Activated T-cell treated with anti-CD3 and anti-CD28 coated beads for 24 hours (primary cell): Measurements from ENCODE around the gene STUB1.

ENCODE experiments used
- DNase-seq: peaks from one replicate; pipeline ENCODE4 v3.0.0-alpha.2; 2020; ENCODE audit warnings: low read depth

The STUB1 gene

GRCh38 chr16:694863-695354, 14.7 kb downstream of the STUB1 start:
- no peak for DNase-seq

GRCh38 chr16:695355-696089, 15.3 kb downstream of the STUB1 start:
- peak; percentile 62 for DNase-seq

GRCh38 chr16:698911-699671, 18.9 kb downstream of the STUB1 start:
- no peak for DNase-seq

GRCh38 chr16:700684-701584, 20.7 kb downstream of the STUB1 start:
- DNase-seq = no peak

- DNase-seq = no peak
Observed at GRCh38 chr16:702341-702740, 22.1 kb downstream of the STUB1 start.

- DNase-seq = no peak
Observed at GRCh38 chr16:703406-703805, 23.2 kb downstream of the STUB1 start.

GRCh38 chr16:704047-704446, 23.8 kb downstream of the STUB1 start:
- DNase-seq = no peak

- no peak for DNase-seq
Observed at GRCh38 chr16:704552-705380, 24.6 kb downstream of the STUB1 start.

- no peak for DNase-seq
Observed at GRCh38 chr16:705431-706188, 25.4 kb downstream of the STUB1 start, which contains the start of gene FBXL16. FBXL16 (minus strand) TSS chr16:705801; CDS start chr16:697405, 8,396 bp downstream.

- no peak for DNase-seq
Observed at GRCh38 chr16:706189-707061, 26.2 kb downstream of the STUB1 start.

GRCh38 chr16:707062-707538, 26.9 kb downstream of the STUB1 start:
- DNase-seq = no peak

- DNase-seq = no peak
Observed at GRCh38 chr16:708019-708418, 27.8 kb downstream of the STUB1 start.

GRCh38 chr16:708959-709358, 28.7 kb downstream of the STUB1 start:
- DNase-seq = no peak

- DNase-seq = no peak
Observed at GRCh38 chr16:709566-710499, 29.6 kb downstream of the STUB1 start.

- no peak for DNase-seq
Observed at GRCh38 chr16:710500-711075, 30.4 kb downstream of the STUB1 start.

- DNase-seq = no peak
Observed at GRCh38 chr16:711084-711483, 30.9 kb downstream of the STUB1 start.

- DNase-seq = peak; percentile 73
Observed at GRCh38 chr16:711548-712320, 31.5 kb downstream of the STUB1 start.
